GM23338 (cell line): ENCODE data around the gene SLAMF6. TPM values are rescaled to one million over a fixed set of nuclear protein-coding genes. Genes with fewer than 3 reads are reported as not detected.

Experiments
- ATAC-seq: fragments of 200-7000 bp; cut with Tn5 transposase; 3 replicates; pipeline ENCODE4 v1.9.1; 2020
- DNase-seq: peaks from one replicate; pipeline ENCODE4 v3.0.0-alpha.2; 2015; ENCODE audit warnings: low spot score
- H2AFZ ChIP-seq: fragments of 200-600 bp; sonication (generic); 2 replicates; pipeline ENCODE4 v1.8.0; 2016; ENCODE audit warnings: antibody characterized with exemption, mild to moderate bottlenecking, moderate library complexity
- H3F3A ChIP-seq: fragments of 200-600 bp; sonication (generic); replicated peaks from 2 replicates; pipeline ENCODE4 v1.8.0; 2017; ENCODE audit warnings: antibody characterized with exemption, mixed run types, low read depth
- H3K27ac ChIP-seq: fragments of 200-600 bp; sonication (generic); 2 replicates; pipeline ENCODE4 v1.6.1; 2016; ENCODE audit warnings: low read depth
- H3K27me3 ChIP-seq: fragments of 200-600 bp; sonication (generic); 2 replicates; pipeline ENCODE4 v1.8.0; 2016; ENCODE audit warnings: mild to moderate bottlenecking, mixed run types, moderate library complexity; ENCODE audit not compliant: insufficient read depth
- H3K36me3 ChIP-seq: fragments of 200-600 bp; sonication (generic); 2 replicates; pipeline ENCODE4 v1.8.0; 2016; ENCODE audit warnings: mild to moderate bottlenecking; ENCODE audit not compliant: insufficient read depth
- H3K4me1 ChIP-seq: fragments of 200-600 bp; sonication (generic); 2 replicates; pipeline ENCODE4 v1.8.0; 2016; ENCODE audit warnings: mild to moderate bottlenecking, moderate library complexity; ENCODE audit not compliant: insufficient read depth
- H3K4me2 ChIP-seq: fragments of 200-600 bp; sonication (generic); 2 replicates; pipeline ENCODE4 v1.7.1; 2017; ENCODE audit warnings: mixed run types
- H3K4me3 ChIP-seq: fragments of 200-600 bp; sonication (generic); 2 replicates; pipeline ENCODE4 v1.6.1; 2016; ENCODE audit warnings: mixed run types
- H3K79me2 ChIP-seq: fragments of 200-600 bp; sonication (generic); replicated peaks from 2 replicates; pipeline ENCODE4 v1.8.0; 2017; ENCODE audit warnings: mild to moderate bottlenecking; ENCODE audit not compliant: insufficient read depth
- H3K9me2 ChIP-seq: fragments of 200-600 bp; sonication (generic); 2 replicates; pipeline ENCODE4 v1.8.0; 2017; ENCODE audit not compliant: insufficient read depth
- H4K20me1 ChIP-seq: fragments of 200-600 bp; sonication (generic); replicated peaks from 2 replicates; pipeline ENCODE4 v1.8.0; 2017; ENCODE audit warnings: mild to moderate bottlenecking; ENCODE audit not compliant: insufficient read depth
- H3K27ac Mint-ChIP-seq: 2 replicates; pipeline ENCODE4 v1.8.0; 2020; ENCODE audit warnings: inconsistent platforms, mild to moderate bottlenecking, moderate library complexity, mixed read lengths
- H3K27me3 Mint-ChIP-seq: 3 replicates; pipeline ENCODE4 v1.8.0; 2022; ENCODE audit warnings: low read depth, mild to moderate bottlenecking, moderate library complexity, mixed read lengths, inconsistent platforms; ENCODE audit not compliant: insufficient read depth, poor library complexity
- H3K36me3 Mint-ChIP-seq: 3 replicates; pipeline ENCODE4 v1.8.0; 2021; ENCODE audit warnings: low read depth, mild to moderate bottlenecking, inconsistent platforms, moderate library complexity, mixed read lengths
- H3K4me1 Mint-ChIP-seq: 3 replicates; pipeline ENCODE4 v1.8.0; 2020; ENCODE audit warnings: mild to moderate bottlenecking, inconsistent platforms, mixed read lengths
- H3K4me3 Mint-ChIP-seq: 3 replicates; pipeline ENCODE4 v1.8.0; 2021; ENCODE audit warnings: moderate library complexity, mild to moderate bottlenecking, inconsistent platforms, mixed read lengths
- H3K9me3 Mint-ChIP-seq: 3 replicates; pipeline ENCODE4 v1.8.0; 2020; ENCODE audit warnings: moderate library complexity, mild to moderate bottlenecking, inconsistent platforms, mixed read lengths
- CREB1 ChIP-seq: fragments of 250-450 bp; sonication (Bioruptor Pico); IDR thresholded peaks from 2 replicates; pipeline ENCODE4 v1.5.0; 2020; ENCODE audit warnings: low read depth, mild to moderate bottlenecking, moderate library complexity
- CTCF ChIP-seq, 2 experiments: fragments of 200-600 bp in 1 of 2; sonication (generic) in 1 of 2; conservative IDR thresholded peaks; 2 replicates each; pipeline versions ENCODE4 v1.5.1 to v1.6.1; 2016 to 2017; ENCODE audit warnings: antibody characterized with exemption in 2 of 2, low read depth in 2 of 2, mild to moderate bottlenecking in 2 of 2, moderate library complexity in 1 of 2
- ETS1 ChIP-seq: IDR thresholded peaks from 2 replicates; pipeline ENCODE4 v1.6.1; 2016; ENCODE audit warnings: antibody characterized with exemption
- EZH2 ChIP-seq: fragments of 200-600 bp; sonication (generic); IDR thresholded peaks from one replicate; pipeline ENCODE4 v1.8.0; 2017; ENCODE audit warnings: antibody characterized with exemption, mild to moderate bottlenecking, low read depth; ENCODE audit not compliant: unreplicated experiment
- EZH2phosphoT487 ChIP-seq: fragments of 200-600 bp; sonication (generic); IDR thresholded peaks from one replicate; pipeline ENCODE4 v1.8.1; 2018; ENCODE audit warnings: antibody characterized with exemption; ENCODE audit not compliant: unreplicated experiment
- JUNB ChIP-seq: IDR thresholded peaks from one replicate; pipeline ENCODE4 v1.6.1; 2016; ENCODE audit warnings: antibody characterized with exemption; ENCODE audit not compliant: unreplicated experiment
- NANOG ChIP-seq: IDR thresholded peaks from 2 replicates; pipeline ENCODE4 v1.6.1; 2016; ENCODE audit warnings: antibody characterized with exemption, borderline replicate concordance
- POLR2AphosphoS5 ChIP-seq: IDR thresholded peaks from 2 replicates; pipeline ENCODE4 v1.6.1; 2016; ENCODE audit warnings: antibody characterized with exemption, low read depth
- REST ChIP-seq: IDR thresholded peaks from one replicate; pipeline ENCODE4 v1.6.1; 2018; ENCODE audit warnings: antibody characterized with exemption; ENCODE audit not compliant: unreplicated experiment
- STAT1 ChIP-seq: IDR thresholded peaks from one replicate; pipeline ENCODE4 v1.6.1; 2016; ENCODE audit warnings: antibody characterized with exemption; ENCODE audit not compliant: unreplicated experiment
- ZNF114 ChIP-seq: fragments of 250-450 bp; sonication (Bioruptor Pico); IDR thresholded peaks from 2 replicates; pipeline ENCODE4 v1.5.0; 2020; ENCODE audit warnings: mild to moderate bottlenecking, moderate library complexity
- ZNF331 ChIP-seq: fragments of 250-450 bp; sonication (Bioruptor Pico); IDR thresholded peaks from 2 replicates; pipeline ENCODE4 v1.5.0; 2020; ENCODE audit warnings: low read depth, mild to moderate bottlenecking, moderate library complexity
- ZNF462 ChIP-seq: fragments of 250-450 bp; sonication (Bioruptor Pico); IDR thresholded peaks from 2 replicates; pipeline ENCODE4 v1.5.0; 2020; ENCODE audit warnings: mild to moderate bottlenecking, moderate library complexity
- polyA plus RNA-seq: library from polyadenylated mRNA; unstranded; fragments of >200 nt; fragmentation: Nextera tagmentation; extraction: Ambion mirVana; gene quantifications from 2 replicates; pipeline ENCODE4 v1.2.1, GENCODE V29; 2016
- total RNA-seq: library from RNA; depleted of rRNA; stranded (reverse); fragments of >200 nt; shearing (Covaris generic); gene quantifications from 2 replicates; pipeline ENCODE4 v1.2.3, GENCODE V29; 2014

SLAMF6 gene
- total and polyA plus RNA-seq, 2 experiments from 2014 or later, result not detected

GRCh38 chr1:160437432-160438316, 85.4 kb downstream of the SLAMF6 start:
- H3K27me3 ChIP-seq, result no peaks in the 10 kb centered on the region
- H3K4me1 ChIP-seq, result no peaks in the 10 kb centered on the region
- no peaks in the 10 kb centered on the region for H3F3A ChIP-seq
- ATAC-seq, result no peak
- Mint-ChIP-seq H3K36me3 (no peaks in the 10 kb centered on the region), H3K9me3 (no peaks in the 10 kb centered on the region; the same call in 2 of the 3 replicates), H3K4me3 (no peak overlapping the region), H3K27ac (no peak overlapping the region), H3K27me3 (no peaks in the 10 kb centered on the region), H3K4me1 (peaks cover 6% of the 10 kb centered on the region; the same call in 2 of the 3 replicates)
- no peak overlapping the region for H3K4me2 ChIP-seq
- H3K79me2 ChIP-seq, result no peaks in the 10 kb centered on the region
- H3K36me3 ChIP-seq, result no peaks in the 10 kb centered on the region
- H3K9me2 ChIP-seq, result no peaks in the 10 kb centered on the region; the same call in 1 of the 2 replicates
- no peak overlapping the region for H3K4me3 ChIP-seq
- no peak overlapping the region for H3K27ac ChIP-seq
- TF ChIP-seq ZNF114 (CRISPR knock-in tag), result no peak
- TF ChIP-seq POLR2AphosphoS5, result no peak
- no peak for TF ChIP-seq ZNF462 (CRISPR knock-in tag)
- no peak for TF ChIP-seq JUNB
- TF ChIP-seq CREB1 (CRISPR knock-in tag), result no peak
- TF ChIP-seq NANOG, result no peak
- no peak for TF ChIP-seq ZNF331
- TF ChIP-seq STAT1, result no peak
- no peak for TF ChIP-seq EZH2
- TF ChIP-seq ETS1, result no peak
- no peak for TF ChIP-seq CTCF (conservative IDR thresholded peaks at IDR 0.05; ENCODE audit: low read depth in 2 of 2)
- no peak for TF ChIP-seq EZH2phosphoT487
- TF ChIP-seq REST, result no peak
- DNase-seq, result no peak
- no peaks in the 10 kb centered on the region for H4K20me1 ChIP-seq
- H2AFZ ChIP-seq, result peak overlapping the region; percentile 80
